Testis (tissue), 3 donors: ENCODE results near the gene DCDC1. TPM values are rescaled to one million over a fixed set of nuclear protein-coding genes. Genes with fewer than 3 reads are reported as not detected.

ENCODE experiments used
- DNase-seq: peaks from one replicate; pipeline ENCODE4 v3.0.0-alpha.2; 2019
- H3K27ac ChIP-seq, 2 donors: fragments of 200-600 bp; sonication (generic); one replicate each; pipeline ENCODE4 v1.5.1; 2019
- H3K27me3 ChIP-seq: fragments of 200-600 bp; sonication (generic); one replicate; pipeline ENCODE4 v1.5.1; 2019
- H3K36me3 ChIP-seq: fragments of 200-600 bp; sonication (generic); one replicate; pipeline ENCODE4 v1.5.1; 2017; ENCODE audit warnings: low read depth; ENCODE audit errors: missing control alignments
- H3K4me1 ChIP-seq: fragments of 200-600 bp; sonication (generic); one replicate; pipeline ENCODE4 v1.5.1; 2019
- H3K4me3 ChIP-seq, 2 donors: fragments of 200-600 bp; sonication (generic); one replicate each; pipeline ENCODE4 v1.5.1; 2017 to 2019
- H3K9me3 ChIP-seq: fragments of 200-600 bp; sonication (generic); one replicate; pipeline ENCODE4 v1.5.1; 2017
- POLR2A ChIP-seq: fragments of 450-650 bp; IDR thresholded peaks from one replicate; pipeline ENCODE4 v1.6.1; 2017; ENCODE audit warnings: antibody characterized with exemption, mild to moderate bottlenecking, moderate library complexity
- WGBS, 2 donors: methylation state at CpG; one replicate each; pipeline ENCODE4 v1.1.5; 2018; 5-methylcytosine and 5-hydroxymethylcytosine counted together
- intact Hi-C: fragments of 100-400 bp; cut with DNase I; formaldehyde crosslinking; loops from one replicate; pipeline ENCODE4 v1.15.1; 2023; ENCODE audit warnings: low total_unique reads
- polyA plus RNA-seq: library from polyadenylated mRNA; stranded (reverse); fragments of 350-450 nt; fragmentation: Illumina TruSeq; extraction: RNeasy Lipid Tissue Mini Kit (QIAGEN cat#74804); gene quantifications from one replicate; pipeline ENCODE4 v1.2.3, GENCODE V29; 2014; ENCODE audit warnings: low read depth, low replicate concordance; ENCODE audit not compliant: insufficient read depth
- total RNA-seq, 2 donors: library from RNA; depleted of rRNA; stranded (reverse); fragments of >200 nt; gene quantifications; one replicate each; pipeline ENCODE4 v1.2.3, GENCODE V29; 2016
- TF ChIP-seq, protein P1 (sequence below), 3 experiments: fragments of 450-650 bp in 2 of 3; fragments of 200-600 bp in 1 of 3; sonication (generic) in 1 of 3; IDR thresholded peaks; one replicate each; pipeline ENCODE4 v1.5.1; 2016 to 2019; ENCODE audit warnings: antibody characterized with exemption in 3 of 3, mild to moderate bottlenecking in 2 of 3, moderate library complexity in 1 of 3

DCDC1 gene
- total and polyA plus RNA-seq, 3 donors from 2014 or later, result 10.4 to 23.7 (median 12.3) TPM

DNA sequence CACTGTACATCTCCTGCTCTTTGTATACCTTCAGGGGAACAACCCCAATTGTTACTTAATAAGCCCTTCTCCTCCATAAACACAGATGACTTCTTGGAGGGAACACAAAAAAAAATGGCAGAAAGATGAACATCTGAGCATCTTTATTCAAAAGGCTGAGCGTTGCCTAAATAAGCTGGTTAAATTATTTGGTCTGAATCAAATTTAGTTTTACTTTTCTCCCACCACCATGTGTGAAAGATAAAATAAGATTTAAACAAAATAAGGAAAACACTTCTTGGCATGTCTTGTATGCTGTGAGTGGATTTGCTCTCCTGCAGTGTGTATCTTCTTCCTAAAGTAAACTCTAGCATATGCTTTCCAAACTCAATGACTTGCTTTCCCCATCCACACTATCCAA, 137.9 kb downstream of the DCDC1 start:
- Histone ChIP-seq H3K36me3 (no peaks in the 10 kb centered on the region), H3K4me3 (no peak overlapping the region), H3K4me1 (no peaks in the 10 kb centered on the region), H3K27ac (no peak overlapping the region), H3K27me3 (no peaks in the 10 kb centered on the region), H3K9me3 (no peaks in the 10 kb centered on the region)
- DNase-seq, result no peak
- WGBS, 2 donors, result 96% methylated on average over 1 of the region's 1 CpG
- no peak for TF ChIP-seq POLR2A
- TF ChIP-seq, protein P1, sequence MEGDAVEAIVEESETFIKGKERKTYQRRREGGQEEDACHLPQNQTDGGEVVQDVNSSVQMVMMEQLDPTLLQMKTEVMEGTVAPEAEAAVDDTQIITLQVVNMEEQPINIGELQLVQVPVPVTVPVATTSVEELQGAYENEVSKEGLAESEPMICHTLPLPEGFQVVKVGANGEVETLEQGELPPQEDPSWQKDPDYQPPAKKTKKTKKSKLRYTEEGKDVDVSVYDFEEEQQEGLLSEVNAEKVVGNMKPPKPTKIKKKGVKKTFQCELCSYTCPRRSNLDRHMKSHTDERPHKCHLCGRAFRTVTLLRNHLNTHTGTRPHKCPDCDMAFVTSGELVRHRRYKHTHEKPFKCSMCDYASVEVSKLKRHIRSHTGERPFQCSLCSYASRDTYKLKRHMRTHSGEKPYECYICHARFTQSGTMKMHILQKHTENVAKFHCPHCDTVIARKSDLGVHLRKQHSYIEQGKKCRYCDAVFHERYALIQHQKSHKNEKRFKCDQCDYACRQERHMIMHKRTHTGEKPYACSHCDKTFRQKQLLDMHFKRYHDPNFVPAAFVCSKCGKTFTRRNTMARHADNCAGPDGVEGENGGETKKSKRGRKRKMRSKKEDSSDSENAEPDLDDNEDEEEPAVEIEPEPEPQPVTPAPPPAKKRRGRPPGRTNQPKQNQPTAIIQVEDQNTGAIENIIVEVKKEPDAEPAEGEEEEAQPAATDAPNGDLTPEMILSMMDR (IDR thresholded peaks at IDR 0.05), result no peak
- intact Hi-C loops, result no loop called here

DNA sequence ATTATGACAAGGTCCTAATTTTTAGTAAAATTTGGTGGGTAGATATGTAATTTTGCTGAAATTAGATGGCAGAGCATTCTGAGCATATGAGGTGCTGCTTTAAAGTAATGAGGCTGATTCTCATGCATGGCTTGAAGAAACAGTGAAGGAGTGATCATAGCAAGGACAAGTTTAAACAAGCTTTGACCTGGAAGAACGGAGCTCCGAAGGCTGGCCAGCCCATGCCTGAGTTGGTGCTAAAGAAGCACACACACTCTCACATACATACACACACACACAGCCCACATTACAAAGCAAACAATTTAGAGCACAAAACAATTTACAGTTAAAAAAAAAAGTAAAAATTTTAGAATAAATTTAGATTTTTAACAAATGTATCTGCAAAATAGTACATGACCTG, 150.7 kb downstream of the DCDC1 start:
- Histone ChIP-seq H3K9me3 (no peaks in the 10 kb centered on the region), H3K36me3 (no peaks in the 10 kb centered on the region), H3K4me3 (no peak overlapping the region), H3K4me1 (no peaks in the 10 kb centered on the region), H3K27me3 (no peaks in the 10 kb centered on the region), H3K27ac (no peak overlapping the region)
- 78 to 88% methylated on average over 2 of the region's 2 CpGs for WGBS, 2 donors
- intact Hi-C loops, result no loop called here
- no peak for DNase-seq
- TF ChIP-seq POLR2A, result no peak
- TF ChIP-seq, protein P1 (IDR thresholded peaks at IDR 0.05), result no peak

DNA sequence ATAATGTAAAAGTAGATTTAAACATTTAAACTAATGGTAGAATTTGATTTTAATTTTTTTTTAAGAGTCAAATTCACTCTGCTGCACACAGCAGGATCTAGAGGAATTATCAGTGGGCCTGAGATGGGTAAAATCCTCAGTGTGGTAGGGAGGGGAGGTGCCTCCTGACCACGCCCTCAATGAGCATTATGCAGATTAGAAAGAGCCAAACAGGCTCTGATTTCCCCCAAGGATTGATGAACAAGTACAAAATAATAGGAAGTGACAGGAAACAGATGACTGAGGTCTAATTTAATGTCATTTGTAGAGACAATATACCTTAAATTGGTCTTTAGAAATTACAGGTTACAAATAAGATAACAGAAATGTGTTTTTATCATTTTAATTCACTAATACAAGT, 155.2 kb downstream of the DCDC1 start:
- Histone ChIP-seq H3K27ac (no peak overlapping the region), H3K27me3 (no peaks in the 10 kb centered on the region), H3K4me3 (no peak overlapping the region), H3K4me1 (no peaks in the 10 kb centered on the region), H3K9me3 (no peaks in the 10 kb centered on the region), H3K36me3 (no peaks in the 10 kb centered on the region)
- 56 to 74% methylated on average over 1 of the region's 1 CpG for WGBS, 2 donors
- no peak for DNase-seq
- TF ChIP-seq POLR2A, result no peak
- TF ChIP-seq, protein P1 (IDR thresholded peaks at IDR 0.05), result no peak
- intact Hi-C loops, result no loop called here

- TF ChIP-seq, protein P1 (IDR thresholded peaks at IDR 0.05), result no peak
- no peak for TF ChIP-seq POLR2A
- H3K36me3 ChIP-seq, result no peaks in the 10 kb centered on the region
- H3K4me1 ChIP-seq, result no peaks in the 10 kb centered on the region
- intact Hi-C loops, result no loop called here
- H3K4me3 ChIP-seq, result no peak overlapping the region
- no peaks in the 10 kb centered on the region for H3K9me3 ChIP-seq
- H3K27me3 ChIP-seq, result no peaks in the 10 kb centered on the region
- H3K27ac ChIP-seq, result no peak overlapping the region
- WGBS, 2 donors, result 75 to 82% methylated on average over 2 of the region's 2 CpGs
- DNase-seq, result no peak
These were observed 170.2 kb downstream of the DCDC1 start for GRCh38 chr11:31199378-31199777.

DNA sequence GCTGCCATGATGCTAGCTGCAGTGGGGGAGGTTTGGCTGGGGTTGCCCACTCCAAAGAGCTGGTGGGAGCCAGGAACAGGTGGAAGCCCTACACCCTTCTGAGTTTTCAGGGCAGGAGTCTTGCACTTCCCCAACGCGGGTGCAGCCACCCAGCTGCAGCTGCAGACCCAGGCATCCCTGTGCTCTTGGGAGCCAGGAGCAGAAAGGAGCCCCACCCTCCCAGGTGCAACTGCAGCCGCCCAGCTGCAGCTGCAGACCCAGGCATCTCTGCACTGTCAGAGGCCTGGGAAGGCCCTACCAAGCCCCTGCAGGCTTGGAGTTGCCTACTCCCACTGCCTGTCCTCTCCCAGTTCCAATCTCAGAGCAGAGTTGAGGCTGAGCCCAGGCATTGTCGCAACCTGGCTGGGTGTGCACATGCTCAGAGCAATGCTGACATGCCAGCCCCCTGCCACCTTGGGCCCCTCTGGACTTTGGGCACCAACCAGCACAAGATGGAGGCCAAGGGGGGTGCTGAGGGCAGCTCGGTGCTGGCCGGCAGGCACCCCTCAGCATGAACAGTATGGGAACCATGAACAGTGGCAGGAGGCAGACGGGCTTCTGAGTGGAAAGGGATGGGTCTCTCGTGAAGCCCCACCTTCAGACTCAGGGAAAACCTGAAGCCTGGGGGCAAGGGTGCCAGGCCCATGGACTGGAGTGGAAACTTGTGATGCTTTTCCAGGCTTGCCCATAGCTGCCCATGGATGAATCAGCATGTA, 195.4 kb downstream of the DCDC1 start:
- H3K36me3 ChIP-seq, result no peaks in the 10 kb centered on the region
- H3K27me3 ChIP-seq, result no peaks in the 10 kb centered on the region
- no peak overlapping the region for H3K4me3 ChIP-seq
- no peaks in the 10 kb centered on the region for H3K9me3 ChIP-seq
- no peak for TF ChIP-seq POLR2A
- TF ChIP-seq, protein P1 (IDR thresholded peaks at IDR 0.05), result no peak
- intact Hi-C loops, result no loop called here
- no peaks in the 10 kb centered on the region for H3K4me1 ChIP-seq
- H3K27ac ChIP-seq, result no peak overlapping the region
- WGBS, 2 donors, result 82 to 98% methylated on average over 3 to 8 of the region's 8 CpGs
- DNase-seq, result no peak
